Brain microvascular endothelial cell (primary cell): ENCODE results near the gene PPM1J.
A peak's percentile ranks its signal among the peaks of the same experiment; 100 is the strongest.

Source experiments
- DNase-seq: peaks from one replicate; pipeline ENCODE4 v3.0.0-alpha.2; 2020
- H3K27ac ChIP-seq: fragments of 250-450 bp; sonication (Bioruptor Pico); 2 replicates; pipeline ENCODE4 v1.5.1; 2020; ENCODE audit warnings: mild to moderate bottlenecking, moderate library complexity
- H3K27me3 ChIP-seq: fragments of 250-450 bp; sonication (Bioruptor Pico); replicated peaks from 2 replicates; pipeline ENCODE4 v1.5.1; 2020; ENCODE audit warnings: mild to moderate bottlenecking
- H3K36me3 ChIP-seq: fragments of 250-450 bp; sonication (Bioruptor Pico); replicated peaks from 2 replicates; pipeline ENCODE4 v1.5.1; 2020; ENCODE audit warnings: mild to moderate bottlenecking
- H3K4me3 ChIP-seq: 2 replicates; pipeline ENCODE4 v1.5.1; 2011; ENCODE audit warnings: low read depth, mild to moderate bottlenecking, control low read depth, low read length, moderate library complexity
- CTCF ChIP-seq: IDR thresholded peaks from 2 replicates; pipeline ENCODE4 v1.5.1; 2011; ENCODE audit warnings: low read depth, mild to moderate bottlenecking, moderate library complexity, low read length, control low read depth, inconsistent platforms; ENCODE audit errors: missing control alignments
- in situ Hi-C: cut with HindIII; loops from 2 replicates; pipeline ENCODE4 v1.10.0; 2017; ENCODE audit warnings: low sequenced_read_pairs, low pct_ligation_motif_present

Gene PPM1J

GRCh38 chr1:112678605-112679004 is 36.5 kb downstream of the PPM1J start:
- no peak for DNase-seq
- in situ Hi-C loops: no loop called here
- H3K4me3 ChIP-seq: no peak overlapping the region
- TF ChIP-seq CTCF: no peak
- H3K27me3 ChIP-seq: no peaks in the 10 kb centered on the region
- no peaks in the 10 kb centered on the region for H3K36me3 ChIP-seq
- no peak overlapping the region for H3K27ac ChIP-seq

- in situ Hi-C loops: no loop called here
- H3K27ac ChIP-seq: no peak overlapping the region
- no peaks in the 10 kb centered on the region for H3K27me3 ChIP-seq
- TF ChIP-seq CTCF: no peak
- no peak overlapping the region for H3K4me3 ChIP-seq
- no peak for DNase-seq
- H3K36me3 ChIP-seq: no peaks in the 10 kb centered on the region
Measured at GRCh38 chr1:112677501-112677900, 37.6 kb downstream of the PPM1J start.

GRCh38 chr1:112676543-112676942 is 38.6 kb downstream of the PPM1J start:
- peaks cover 6% of the 10 kb centered on the region for H3K36me3 ChIP-seq
- H3K4me3 ChIP-seq: no peak overlapping the region
- in situ Hi-C loops: no loop called here
- H3K27me3 ChIP-seq: no peaks in the 10 kb centered on the region
- no peak for TF ChIP-seq CTCF
- no peak overlapping the region for H3K27ac ChIP-seq
- DNase-seq: no peak

- no peak overlapping the region for H3K27ac ChIP-seq
- DNase-seq: no peak
- peak overlapping the region; percentile 86 for H3K4me3 ChIP-seq
- TF ChIP-seq CTCF: no peak
- peaks cover 12% of the 10 kb centered on the region for H3K36me3 ChIP-seq
- no peaks in the 10 kb centered on the region for H3K27me3 ChIP-seq
- in situ Hi-C loops: no loop called here
Measured at GRCh38 chr1:112675728-112676381, 39.3 kb downstream of the PPM1J start.

GRCh38 chr1:112674986-112675727 is 40.0 kb downstream of the PPM1J start:
- in situ Hi-C loops: no loop called here
- Histone ChIP-seq H3K36me3 (peaks cover 18% of the 10 kb centered on the region), H3K27ac (peak overlapping the region; percentile 58), H3K27me3 (no peaks in the 10 kb centered on the region), H3K4me3 (peak overlapping the region; percentile 86)
- no peak for DNase-seq
- no peak for TF ChIP-seq CTCF
